ENCODE data around the gene OR6S1. TPM values are rescaled to one million over a fixed set of nuclear protein-coding genes. Genes with fewer than 3 reads are reported as not detected.
"Not testable (repeated sequence)": the region's sequence is repeated elsewhere in the genome, so short reads cannot be mapped to it uniquely, and the experiment has no call there.

OR6S1 gene
- total RNA-seq, 1 donor from 2014 or later = not detected

DNA sequence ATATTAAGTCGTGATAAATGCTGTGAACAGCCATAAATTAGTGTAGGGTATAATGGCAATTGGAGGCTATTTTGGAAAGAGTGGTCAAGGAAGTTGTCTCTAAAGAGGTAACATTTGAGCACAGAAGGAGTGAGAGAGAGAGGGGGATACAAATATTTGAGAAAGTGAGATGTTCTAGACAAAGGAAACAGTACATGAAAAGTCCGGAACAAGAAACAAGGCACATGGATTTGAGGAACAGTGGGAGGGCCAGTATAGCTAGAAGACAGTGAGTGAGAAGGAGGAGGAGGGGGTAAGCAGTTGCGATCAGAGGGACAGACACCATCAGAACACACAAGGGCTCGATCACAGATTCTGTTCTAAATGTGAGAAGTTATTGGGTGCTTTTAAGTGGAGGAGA is 30.2 kb downstream of the OR6S1 start:
- DNase-seq (ENCODE audit: low spot score) = no peak

GRCh38 chr14:20610002-20610765 is 31.3 kb downstream of the OR6S1 start:
- no peak for DNase-seq (ENCODE audit: low spot score)

GRCh38 chr14:20609215-20610001 is 32.1 kb downstream of the OR6S1 start:
- no peak for DNase-seq (ENCODE audit: low spot score)

DNA sequence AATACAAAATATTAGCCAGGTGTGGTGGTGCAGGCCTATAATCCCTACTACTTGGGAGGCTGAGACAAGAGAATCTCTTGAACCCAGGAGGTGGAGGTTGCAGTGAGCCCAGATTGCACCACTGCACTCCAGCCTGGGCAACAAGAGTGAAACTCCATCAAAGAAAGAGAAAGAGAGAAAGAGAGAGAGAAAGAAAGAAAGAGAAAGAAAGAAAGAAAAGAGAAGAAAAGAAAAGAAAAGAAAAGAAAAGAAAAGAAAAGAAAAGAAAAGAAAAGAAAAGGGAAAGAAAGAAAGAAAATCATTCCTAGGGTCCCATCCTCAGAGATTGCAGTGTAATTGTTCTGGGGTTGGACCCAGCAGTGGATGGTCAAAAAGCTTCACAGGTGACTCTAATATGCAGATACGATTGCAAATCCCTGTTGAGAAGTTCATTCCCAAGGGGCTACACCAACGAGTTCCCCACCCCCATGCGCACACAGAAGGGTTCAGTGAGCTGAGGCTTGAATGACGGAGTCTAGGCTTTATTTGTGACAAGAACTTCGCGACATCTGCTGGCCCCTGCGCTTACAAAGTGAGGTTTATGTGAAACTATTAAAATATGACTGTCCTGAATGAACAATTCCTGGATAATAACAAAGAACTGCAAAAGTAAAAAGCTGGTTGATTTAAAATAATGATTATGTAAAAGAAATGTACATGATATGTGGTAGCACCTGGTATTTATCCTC is 32.9 kb downstream of the OR6S1 start:
- no peak for DNase-seq (ENCODE audit: low spot score)

- no peak for DNase-seq (ENCODE audit: low spot score)
Measured at GRCh38 chr14:20607617-20608016, 33.9 kb downstream of the OR6S1 start.

- DNase-seq (ENCODE audit: low spot score) = no peak
Measured at GRCh38 chr14:20606902-20607242, 34.6 kb downstream of the OR6S1 start.

GRCh38 chr14:20606190-20606901 is 35.1 kb downstream of the OR6S1 start:
- no peak for DNase-seq (ENCODE audit: low spot score)

DNA sequence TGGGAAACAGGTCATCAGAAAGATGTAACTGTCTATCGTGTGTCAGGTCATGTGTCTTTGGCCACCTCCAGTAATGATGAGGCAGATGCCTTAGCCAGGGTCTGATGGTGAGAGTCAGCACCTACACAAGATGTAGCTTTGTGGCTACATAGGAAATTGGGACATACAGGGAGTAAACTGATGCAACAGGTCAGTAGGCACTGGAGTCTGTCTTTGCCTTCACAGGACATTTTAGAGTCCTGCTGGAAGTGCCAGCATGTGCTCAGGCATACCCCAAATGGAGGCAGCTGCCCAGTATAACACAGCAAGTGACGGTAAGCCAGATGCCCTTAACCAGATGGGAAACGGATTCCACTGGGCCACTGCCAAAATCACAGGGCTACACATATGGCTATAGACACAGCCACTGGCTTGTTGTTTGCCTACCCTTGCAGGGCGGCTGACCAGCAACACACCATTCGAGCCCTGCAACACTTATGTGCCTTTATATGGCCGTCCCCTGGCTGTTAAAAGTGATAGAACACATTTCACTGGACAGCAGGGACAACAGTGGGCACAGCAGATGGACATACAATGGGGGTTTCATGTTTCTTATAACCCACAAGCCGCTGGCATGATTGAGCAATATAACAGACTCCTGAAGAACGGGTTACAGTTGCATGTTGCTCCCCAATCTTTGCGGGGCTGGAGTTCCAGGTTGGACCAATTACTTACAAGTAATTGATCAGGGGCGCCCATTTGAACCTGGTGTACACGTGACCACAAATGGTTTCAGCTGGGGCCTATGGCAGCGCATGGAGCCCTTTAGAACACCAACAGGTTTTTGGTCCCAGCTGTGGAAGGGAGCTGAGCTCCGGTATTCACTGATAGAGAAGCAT is 37.4 kb downstream of the OR6S1 start:
- DNase-seq (ENCODE audit: low spot score) = no peak

DNA sequence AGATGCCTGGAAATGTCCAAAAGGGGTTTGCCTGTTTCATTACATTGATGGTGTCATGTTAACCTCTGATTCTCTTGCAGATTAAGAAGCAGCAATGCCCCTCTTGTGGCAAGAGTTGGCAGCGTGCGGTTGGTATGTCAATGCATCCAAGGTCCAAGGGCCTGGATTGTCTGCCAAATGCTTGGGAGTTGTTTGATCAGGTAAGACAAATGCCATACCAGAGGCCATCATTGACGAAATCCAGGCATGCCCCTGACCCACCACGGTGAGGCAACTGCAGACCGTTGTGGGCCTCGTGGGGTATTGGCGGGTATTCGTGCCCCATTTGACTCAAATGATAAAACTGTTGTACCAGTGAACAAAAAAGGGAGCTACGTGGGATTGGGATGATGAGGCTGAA is 38.9 kb downstream of the OR6S1 start:
- no peak for DNase-seq (ENCODE audit: low spot score)

- no peak for DNase-seq (ENCODE audit: low spot score)
Measured at GRCh38 chr14:20601522-20601921, 40.0 kb downstream of the OR6S1 start.

DNA sequence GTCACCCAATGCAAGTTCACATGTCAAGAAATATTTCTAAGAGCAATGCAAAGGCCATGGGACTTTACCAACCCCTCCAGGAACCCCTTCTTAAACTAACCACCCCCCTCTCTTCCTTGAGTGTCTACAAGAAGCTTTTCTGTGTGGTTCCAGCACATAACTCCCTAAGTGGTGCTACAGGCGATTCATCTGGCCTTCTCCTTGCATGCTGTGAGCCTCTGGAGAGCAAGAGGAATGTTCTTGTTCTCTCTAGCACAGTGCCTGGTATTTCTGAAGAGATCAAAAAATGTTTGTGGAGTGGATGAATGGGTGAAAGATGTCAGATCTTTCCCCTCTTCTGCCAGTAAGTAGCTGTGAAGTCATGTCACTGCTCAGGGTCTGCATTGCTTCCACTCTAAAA is 44.4 kb downstream of the OR6S1 start:
- no peak for DNase-seq (ENCODE audit: low spot score)

- DNase-seq (ENCODE audit: low spot score) = not testable (repeated sequence)
Measured at GRCh38 chr14:20595726-20596125, 45.8 kb downstream of the OR6S1 start.

GRCh38 chr14:20592574-20592973 is 48.9 kb downstream of the OR6S1 start:
- no peak for DNase-seq (ENCODE audit: low spot score)

DNA sequence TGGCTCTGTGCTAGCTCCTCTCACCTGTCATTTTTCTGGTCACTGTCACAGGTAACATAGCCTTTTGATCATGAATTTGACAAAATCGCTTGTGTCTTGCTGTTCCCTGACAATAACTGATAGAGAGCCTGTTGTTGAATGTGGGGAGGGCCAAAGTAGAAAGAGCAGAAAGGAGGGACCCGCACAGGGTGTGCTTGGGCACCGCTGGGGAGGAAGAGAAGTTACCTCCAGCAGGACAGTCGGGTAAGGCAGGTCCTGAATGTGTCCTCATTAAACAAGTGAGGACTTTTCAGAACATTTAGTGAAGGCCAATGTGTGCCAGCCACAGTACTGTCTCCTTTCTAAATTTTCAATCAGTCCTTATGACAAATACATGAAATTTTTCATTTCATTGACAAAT is 50.3 kb downstream of the OR6S1 start, which contains the start of gene RNASE12:
RNASE12 (minus strand) TSS at position 142 of the 400 bp plus-strand sequence. CDS start 653 bp downstream, outside the sequence.
- no peak for DNase-seq (ENCODE audit: low spot score)

Other genes with a start within 250 kb of the OR6S1 start
- 37.1 TPM for gene TEP1, start 228.2 kb downstream of the OR6S1 start, total RNA-seq
- 0.35 TPM for gene KLHL33, start 205.5 kb downstream of the OR6S1 start, total RNA-seq
- 23.3 TPM for gene OSGEP, start 186.9 kb downstream of the OR6S1 start, total RNA-seq
- 118 TPM for gene APEX1, start 186.5 kb downstream of the OR6S1 start, total RNA-seq
- gene PIP4P1, start 180.3 kb downstream of the OR6S1 start, total RNA-seq = 28.0 TPM
- gene PNP, start 172.3 kb downstream of the OR6S1 start, total RNA-seq = 69.1 TPM
- not detected for gene RNASE10, start 136.2 kb downstream of the OR6S1 start, total RNA-seq
- not detected for gene RNASE9, start 80.6 kb downstream of the OR6S1 start, total RNA-seq
- not detected for gene RNASE11, start 53.7 kb downstream of the OR6S1 start, total RNA-seq
- not detected for gene RNASE12, start 50.3 kb downstream of the OR6S1 start, total RNA-seq
- 67.0 TPM for gene RNASE4, start 42.9 kb upstream of the OR6S1 start, total RNA-seq
- gene ANG, start 47.1 kb upstream of the OR6S1 start, total RNA-seq = 38.9 TPM
- not detected for gene EDDM3A, start 104.2 kb upstream of the OR6S1 start, total RNA-seq
- not detected for gene EDDM3B, start 126.7 kb upstream of the OR6S1 start, total RNA-seq
- gene RNASE6, start 139.6 kb upstream of the OR6S1 start, total RNA-seq = 19.3 TPM
- gene RNASE1, start 161.2 kb upstream of the OR6S1 start, total RNA-seq = 641 TPM
- 0.80 TPM for gene RNASE3, start 249.7 kb upstream of the OR6S1 start, total RNA-seq